Stimulated activated naive CD4-positive, alpha-beta T cell (primary cell): ENCODE results near the gene CARNS1.
A peak's percentile ranks its signal among the peaks of the same experiment; 100 is the strongest.

Experiments
- DNase-seq, 6 experiments: peaks; one replicate each; lab custom pipeline; 2025; lab: John Stamatoyannopoulos, UW

CARNS1 gene

GRCh38 chr11:67441098-67441563 is 25.7 kb downstream of the CARNS1 start:
- peak in 2 of 6 experiments; percentile 16 to 19 for DNase-seq

DNA sequence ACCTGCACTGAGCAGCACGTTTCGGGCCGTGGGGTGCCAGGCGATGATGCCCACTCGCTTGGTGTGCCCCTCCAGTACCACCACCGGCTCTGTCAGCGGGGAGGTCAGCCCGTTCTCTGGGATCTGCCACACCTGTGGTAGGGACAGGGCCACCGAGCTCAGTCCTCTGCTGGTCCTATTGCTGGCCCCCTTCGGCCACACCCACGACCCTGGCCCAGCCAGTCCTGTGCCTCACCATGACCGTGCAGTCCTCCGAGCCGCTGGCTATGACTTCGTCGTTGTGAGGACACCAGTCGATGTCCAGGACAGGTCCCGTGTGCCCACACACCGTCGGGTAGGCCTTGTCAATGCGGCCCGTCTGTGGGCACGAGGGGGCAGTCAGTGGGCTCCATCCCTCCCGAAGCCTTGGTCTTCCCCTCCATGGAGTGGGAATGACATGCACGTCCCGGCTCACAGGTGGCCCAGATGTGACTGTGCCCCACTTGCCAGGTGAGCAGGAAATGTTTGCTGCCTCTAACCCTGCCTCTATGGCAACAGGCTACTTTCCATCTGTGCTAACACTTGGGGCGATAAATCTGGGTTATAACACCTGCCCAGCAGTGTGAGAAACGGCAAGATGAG is 26.4 kb downstream of the CARNS1 start:
- DNase-seq, result peak in 5 of 6 experiments; percentile 8 to 52 (median 24)

DNA sequence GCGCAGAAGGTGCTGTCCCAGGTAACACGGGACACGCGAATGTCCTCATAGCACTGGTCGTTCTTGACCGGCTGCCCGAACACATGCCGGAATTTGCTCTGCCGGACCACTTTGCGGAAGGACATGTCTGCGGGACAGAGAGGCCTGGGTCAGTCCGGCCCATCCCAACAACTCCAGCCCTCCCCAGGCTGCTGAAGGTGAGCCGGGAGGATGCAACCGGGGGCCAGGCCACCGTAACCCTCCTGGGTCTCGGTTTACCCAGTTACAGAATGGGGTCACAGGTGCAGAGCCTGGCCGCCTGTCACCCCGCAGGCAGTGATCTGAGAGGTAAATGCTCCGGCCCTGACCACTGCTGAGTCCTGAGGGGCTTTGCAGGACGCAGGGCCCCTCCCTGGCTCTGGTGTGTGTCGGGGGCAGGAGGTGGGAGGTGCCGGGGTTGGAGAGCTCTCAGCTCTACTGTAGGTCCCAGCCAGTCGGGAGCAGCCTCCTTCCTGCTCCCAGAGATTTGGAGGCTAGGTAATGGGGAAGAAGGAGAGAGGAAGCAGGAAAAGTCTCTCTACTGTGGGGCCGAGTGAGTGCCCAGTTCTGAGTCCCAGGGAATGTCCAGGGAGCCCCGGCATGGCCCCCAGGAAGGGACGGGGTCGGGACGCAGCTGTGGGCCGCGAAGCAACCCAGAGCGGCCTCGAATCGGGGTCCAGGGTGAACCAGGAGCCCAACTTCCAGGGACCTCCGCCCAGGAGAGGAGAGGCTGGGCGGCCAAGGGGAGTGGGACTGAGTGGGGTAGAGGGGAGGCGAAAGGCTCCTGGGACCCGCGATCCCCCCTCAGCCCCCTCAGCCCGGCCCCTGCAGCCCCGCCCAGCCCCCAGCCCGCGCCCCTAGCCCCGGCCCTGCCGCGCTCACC is 27.3 kb downstream of the CARNS1 start:
- DNase-seq, result peak in 1 of 6 experiments; percentile 26

DNA sequence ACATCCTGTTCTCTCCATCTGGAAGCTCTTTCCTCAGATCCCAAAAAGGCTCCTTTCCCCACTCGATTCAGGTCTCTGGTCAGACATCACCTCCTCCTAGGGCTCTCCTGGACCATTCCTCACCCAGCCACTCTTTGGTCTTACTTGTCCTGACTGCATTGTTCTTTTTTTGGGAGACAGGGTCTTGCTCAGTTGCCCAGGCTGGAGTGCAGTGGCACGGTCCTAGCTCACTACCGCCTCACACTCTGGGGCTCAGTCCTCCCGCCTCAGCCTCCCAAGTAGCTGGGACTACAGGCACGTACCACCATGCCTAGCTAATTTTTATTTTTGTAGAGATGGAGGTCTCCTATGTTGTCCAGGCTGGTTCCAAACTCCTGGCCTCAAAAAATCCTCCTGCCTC is 30.0 kb downstream of the CARNS1 start:
- no peak for DNase-seq

DNA sequence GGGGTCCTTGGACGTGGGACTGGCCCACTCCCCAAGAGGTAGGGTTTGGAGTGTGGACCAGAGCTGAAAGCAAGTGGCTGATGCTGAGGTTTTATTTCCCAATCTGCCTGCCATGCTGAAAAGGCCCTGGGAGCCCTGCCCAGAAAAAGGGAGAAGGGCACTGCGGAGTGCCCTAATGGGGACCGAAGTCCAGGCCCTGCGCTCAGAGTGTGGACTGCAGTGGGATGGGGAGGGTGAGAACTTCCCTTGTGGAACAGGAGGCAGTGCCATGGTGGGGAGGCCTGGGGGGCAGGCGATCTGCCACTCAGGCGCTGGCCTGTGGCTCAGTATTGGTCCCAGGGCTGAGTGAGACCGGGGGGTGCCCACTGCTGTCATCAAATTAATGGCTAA is 32.7 kb downstream of the CARNS1 start:
- no peak for DNase-seq

DNA sequence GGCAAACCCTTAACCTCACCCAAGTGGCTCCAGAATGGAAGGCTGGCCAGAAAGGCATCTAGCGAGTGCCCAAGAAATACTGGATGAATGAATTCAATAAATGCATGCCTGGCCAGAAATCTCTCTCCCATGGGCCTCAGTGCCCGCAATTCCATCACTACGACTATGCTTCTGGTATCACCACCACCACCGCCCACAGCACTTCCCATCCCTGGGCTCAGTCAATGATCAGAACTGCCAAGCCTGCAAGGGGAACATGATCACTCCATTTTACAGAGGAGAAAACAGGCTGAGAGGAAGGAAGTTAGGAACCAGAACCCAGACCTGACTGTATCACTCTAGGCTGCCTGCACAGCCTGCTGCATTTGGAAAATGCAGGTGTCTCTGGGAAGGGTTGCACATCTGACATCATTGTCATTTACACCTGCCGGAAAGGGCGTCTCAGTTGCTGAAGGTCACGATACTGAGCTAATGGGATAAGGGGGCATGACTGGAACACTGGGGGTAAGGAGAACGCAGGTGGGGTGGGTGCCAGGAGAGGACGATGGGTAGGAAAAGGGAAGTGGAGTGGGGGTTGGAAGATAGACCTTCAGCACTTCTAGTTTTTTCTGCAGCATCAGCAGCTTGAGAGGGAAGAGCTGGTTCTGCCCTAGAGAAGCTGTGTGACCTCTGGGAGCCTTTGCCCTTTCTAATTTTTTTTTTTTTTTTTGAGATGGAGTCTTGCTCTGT is 33.8 kb downstream of the CARNS1 start:
- DNase-seq, result no peak

DNA sequence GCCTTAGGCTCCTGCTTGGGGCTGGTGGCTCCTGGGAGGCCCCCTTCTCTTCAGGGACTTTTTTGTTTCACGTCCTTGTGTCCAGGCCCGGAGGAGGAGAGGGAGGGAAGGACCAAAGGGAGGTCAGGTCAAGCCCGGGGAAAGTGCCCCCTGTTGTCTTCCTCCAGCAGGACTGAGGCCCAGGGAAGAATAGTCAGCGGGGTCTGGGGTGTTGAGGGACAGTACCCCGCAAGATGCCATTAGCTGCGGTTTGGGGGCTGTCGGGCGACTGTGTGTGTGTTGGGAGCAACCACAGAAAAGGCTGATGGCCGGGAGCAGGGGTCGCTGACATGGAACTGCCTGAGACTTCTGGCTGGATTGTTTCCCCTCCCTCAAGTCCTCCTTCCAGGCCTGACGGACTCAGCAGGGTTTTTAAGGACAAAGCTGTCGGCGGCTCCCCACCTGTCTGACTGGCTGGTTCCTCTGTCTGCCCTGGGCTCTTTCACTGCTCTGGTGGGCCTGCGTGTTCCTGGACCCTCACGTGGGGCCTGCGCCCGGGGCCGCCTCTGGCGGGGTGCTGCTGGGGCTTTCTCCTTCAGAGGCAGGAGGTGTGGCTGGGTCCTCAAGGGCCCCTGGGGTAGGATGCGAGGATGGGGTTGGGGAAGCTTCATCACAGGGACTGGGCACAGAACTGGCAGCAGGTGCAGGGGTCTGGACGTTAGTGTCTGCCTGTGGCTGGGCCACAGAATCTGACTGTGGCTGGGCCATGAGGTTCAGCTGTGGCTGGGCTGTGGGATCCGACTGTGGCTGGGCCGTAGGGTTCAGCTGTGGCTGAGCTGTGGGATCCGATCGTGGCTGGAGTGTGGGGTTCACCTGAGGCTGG is 35.5 kb downstream of the CARNS1 start:
- DNase-seq, result no peak

DNA sequence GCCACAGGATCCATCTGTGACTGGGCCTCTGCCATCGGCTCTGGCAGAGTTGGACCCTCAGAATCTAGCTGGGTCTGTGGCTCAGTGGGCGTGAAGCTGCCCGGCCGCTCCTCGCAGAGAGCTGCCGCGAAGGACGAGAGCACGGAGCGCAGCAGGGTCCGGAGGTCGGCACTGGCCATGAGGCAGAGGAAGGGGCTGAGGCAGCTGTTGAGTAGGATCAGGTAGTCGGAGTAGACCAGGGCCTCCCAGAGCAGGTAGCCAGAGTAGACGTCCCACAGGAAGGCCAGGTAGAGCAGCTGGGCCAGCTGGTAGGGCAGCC is 36.1 kb downstream of the CARNS1 start:
- no peak for DNase-seq

GRCh38 chr11:67452141-67452952 is 36.9 kb downstream of the CARNS1 start, which contains the start of gene GPR152:
Gene GPR152 (minus strand): TSS chr11:67452729. CDS start chr11:67452724, 5 bp downstream.
- DNase-seq, result no peak

DNA sequence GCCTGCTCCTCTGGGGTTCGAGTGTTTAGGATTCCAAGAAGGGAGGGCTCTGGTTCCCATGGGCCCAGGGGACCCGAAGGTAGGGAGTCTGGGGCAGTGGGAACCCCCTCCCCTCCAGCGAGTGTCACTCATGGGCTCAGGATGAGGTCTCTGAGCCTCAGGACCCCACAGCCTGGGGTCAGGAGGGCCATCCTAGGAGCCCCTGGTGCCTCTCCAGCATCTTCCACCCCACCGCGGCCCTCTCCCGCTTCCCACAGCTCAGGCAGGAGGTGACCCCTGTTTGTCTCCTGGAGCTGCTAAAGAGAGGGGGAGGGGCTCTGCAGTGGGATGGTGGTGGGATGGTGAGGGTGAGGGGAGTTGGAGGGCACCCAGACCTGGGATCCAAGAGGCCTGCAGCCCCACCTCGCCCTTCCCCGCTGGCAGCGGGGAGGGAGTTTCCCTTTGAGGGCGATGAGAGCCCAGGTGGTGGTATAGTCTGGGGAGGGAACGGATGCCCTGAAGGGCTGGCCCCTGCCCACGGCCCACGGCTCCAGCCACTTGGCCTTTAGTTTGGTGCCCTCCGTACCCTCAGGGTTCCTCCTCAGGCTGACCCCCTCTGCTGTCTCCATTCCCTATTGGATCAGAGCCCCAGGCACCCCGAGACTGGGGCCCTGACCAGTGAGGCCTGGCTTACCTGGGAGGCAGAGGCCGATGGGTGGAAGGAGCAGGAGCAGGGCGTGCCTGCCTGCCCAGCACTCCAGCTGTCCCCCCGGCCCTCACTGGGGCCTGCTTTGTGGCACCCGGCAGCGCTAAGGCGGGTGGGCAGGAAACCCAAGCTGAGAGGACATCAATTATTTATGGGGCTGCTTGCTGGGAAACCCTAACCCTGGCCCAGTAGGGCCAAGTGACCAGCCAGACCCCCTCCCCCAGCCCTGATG is 38.6 kb downstream of the CARNS1 start:
- no peak for DNase-seq

GRCh38 chr11:67455054-67455453 is 39.6 kb downstream of the CARNS1 start, which contains the start of gene CABP4:
Gene CABP4 (plus strand): TSS chr11:67455354. CDS start chr11:67455424, 70 bp downstream.
- DNase-seq, result no peak

DNA sequence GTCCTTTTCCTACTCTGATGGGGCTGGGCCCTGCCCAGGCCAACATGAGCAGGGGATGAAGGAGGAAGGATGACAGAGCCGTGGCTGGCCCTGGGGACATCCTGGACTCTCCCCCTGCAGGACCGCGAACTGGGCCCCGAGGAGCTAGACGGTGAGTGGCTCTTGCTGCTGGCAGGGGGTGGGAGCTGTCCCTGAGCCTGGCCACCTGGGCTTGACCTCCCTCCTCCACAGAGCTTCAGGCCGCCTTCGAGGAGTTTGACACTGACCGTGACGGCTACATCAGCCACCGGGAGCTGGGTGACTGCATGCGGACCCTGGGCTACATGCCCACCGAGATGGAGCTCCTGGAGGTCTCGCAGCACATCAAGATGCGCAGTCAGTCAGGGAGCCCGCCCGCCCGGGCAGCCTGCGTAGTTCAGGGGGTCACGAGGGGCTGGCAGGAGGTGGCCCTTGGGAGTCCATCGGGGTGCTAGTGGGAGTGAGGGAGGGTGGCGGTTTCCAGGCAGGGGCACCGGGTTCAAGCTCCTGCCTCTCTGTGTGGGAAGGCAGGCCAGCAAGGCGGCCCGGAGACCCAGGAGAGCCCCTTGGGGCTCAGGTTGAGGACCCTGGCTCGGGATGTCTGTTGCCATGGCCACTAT is 40.7 kb downstream of the CARNS1 start:
- DNase-seq, result no peak

DNA sequence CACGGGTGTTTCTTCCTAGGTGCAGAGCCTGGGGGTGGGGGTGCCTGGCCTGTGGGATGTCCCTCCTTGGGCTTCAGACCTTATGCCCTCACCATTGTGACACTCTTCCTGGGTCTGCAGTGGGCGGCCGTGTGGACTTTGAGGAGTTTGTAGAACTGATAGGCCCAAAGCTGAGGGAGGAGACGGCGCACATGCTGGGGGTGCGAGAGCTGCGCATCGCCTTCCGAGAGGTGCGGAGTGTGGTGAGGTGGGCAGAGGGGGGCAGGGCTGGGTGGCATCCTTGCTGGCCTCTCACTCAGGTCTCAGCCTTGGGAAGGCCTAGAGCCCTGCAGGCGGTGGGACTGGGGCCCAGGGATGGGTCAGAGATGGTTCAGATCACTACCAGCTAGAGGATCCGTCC is 42.0 kb downstream of the CARNS1 start:
- no peak for DNase-seq

GRCh38 chr11:67458266-67458665 is 42.8 kb downstream of the CARNS1 start:
- no peak for DNase-seq

DNA sequence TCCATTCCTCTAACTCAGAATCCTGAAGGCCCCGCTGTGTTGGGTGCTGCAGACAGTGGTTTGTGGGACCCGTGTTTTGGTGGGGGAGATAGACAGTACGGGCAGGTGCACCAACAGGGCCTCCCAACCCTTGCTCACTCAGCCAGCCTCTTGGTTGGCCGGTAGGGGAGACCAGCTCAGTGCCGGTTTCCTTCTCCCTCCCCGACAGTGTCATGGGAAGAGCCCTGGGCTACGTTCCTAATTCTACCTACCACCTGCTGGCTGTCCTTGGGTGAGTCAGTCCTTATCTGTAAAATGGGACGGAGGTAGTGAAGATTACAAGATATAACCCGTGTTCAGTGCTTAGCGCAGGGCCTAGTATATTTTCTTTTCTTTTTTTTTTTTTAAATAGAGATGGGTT is 47.7 kb downstream of the CARNS1 start:
- no peak for DNase-seq

- DNase-seq, result no peak
These were observed 48.4 kb downstream of the CARNS1 start for GRCh38 chr11:67463680-67464410.

DNA sequence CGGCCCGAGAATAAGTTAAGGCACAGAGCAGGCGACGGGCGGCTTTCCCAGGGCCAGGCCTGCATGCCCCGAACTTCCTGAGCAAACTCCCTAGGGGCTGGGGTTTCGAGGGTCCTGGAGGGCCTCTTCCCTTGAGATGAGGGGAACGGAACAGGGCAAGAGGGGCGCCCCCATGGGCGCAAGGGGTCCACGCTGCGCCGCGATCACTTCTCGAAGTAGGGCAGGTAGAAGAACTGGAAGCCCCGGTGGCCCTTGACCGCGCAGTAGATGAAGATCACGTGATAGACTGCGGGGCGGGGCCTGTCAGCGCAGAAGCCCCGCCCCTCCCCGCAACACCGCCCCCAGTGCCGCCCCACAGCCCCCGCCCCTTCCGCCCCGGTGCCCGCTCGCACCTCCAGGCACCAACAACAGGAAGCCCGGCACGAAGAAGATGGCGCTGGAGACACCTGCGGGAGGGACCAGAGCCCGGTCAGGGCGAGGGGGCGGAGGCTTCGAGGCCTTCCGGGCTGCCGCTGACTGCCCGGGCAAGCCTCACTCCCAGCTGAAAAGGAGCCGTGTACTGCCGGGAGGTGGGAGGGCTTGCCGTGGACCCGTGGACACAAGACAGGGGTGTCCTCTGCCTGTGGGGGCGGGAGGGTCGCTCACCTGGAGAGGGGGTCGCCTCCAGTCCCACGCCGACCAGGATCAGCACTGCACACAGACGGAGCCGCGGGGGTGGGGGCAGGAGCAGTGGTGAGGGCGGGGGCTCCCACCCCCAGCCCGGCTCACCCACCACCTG is 49.1 kb downstream of the CARNS1 start:
- DNase-seq, result peak; percentile 86 to 92 (median 90)

GRCh38 chr11:67465189-67465510 is 49.7 kb downstream of the CARNS1 start:
- no peak for DNase-seq
